Ammon's horn (tissue), 1 donor: ENCODE measurements around the gene VILL.

Experiments
- DNase-seq: peaks from one replicate; pipeline ENCODE4 v3.0.0-alpha.2; 2016; ENCODE audit warnings: low spot score

The VILL gene

DNA sequence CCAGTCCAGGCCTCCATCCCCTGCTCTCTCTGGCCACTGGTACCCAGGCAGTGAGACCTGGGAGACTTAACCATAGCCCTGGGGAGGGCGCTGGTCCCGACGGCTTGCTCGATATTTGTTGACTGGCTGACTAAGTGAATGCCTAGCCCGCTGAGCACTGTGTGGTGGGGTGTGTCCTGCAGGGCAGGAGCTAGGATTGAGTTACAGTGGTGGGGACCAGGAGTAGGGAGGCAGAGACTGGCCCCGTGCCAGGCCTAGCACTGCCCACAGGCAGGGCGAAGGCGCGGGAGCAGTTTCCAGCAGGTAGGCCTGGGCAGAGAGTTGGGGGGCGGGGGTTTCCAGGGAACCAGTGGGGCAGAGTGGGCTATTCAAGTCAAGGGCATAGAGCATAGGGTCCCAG lies at the start of gene VILL:
VILL (plus strand) TSS at position 260 of the 400 bp plus-strand sequence. CDS start 2,887 bp downstream, outside the sequence.
- DNase-seq, result no peak

- DNase-seq, result no peak
Observed at GRCh38 chr3:37941608-37942508, 48.7 kb upstream of the VILL start.

GRCh38 chr3:37942646-37943045 lies 47.9 kb upstream of the VILL start:
- no peak for DNase-seq

GRCh38 chr3:37943126-37943525 lies 47.5 kb upstream of the VILL start:
- DNase-seq, result no peak

DNA sequence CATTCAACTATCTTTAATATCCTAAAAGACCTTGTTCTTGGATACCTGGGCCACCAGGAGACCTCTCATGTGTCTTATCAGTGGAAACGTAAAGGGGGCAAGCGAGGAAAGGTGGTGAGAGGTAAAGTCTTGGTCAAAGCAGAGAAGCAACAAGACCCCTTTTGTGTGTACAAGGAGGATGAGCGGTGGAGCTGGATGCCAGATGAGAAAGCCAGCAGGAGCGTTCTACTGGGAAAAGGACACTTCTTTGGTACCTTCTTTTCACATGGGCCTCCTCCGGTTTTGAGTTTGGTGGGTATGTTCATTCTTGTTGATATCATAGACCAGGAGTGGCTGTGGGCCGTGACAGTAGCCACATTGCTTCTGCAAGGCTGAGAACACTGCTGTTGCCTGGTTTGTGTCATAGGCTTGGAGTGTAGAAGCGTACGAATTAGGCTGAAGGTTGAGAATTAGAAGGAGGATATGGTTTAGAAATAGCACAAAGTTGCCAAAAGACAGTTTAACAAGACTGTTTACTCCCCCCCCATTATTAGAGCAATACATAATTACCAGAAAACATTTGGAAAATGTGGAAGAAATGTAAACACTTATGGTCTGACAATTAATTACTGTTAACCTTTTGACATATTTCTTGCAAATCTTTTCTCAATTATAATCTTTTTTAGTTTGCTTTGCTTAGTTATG lies 46.8 kb upstream of the VILL start:
- DNase-seq, result no peak

DNA sequence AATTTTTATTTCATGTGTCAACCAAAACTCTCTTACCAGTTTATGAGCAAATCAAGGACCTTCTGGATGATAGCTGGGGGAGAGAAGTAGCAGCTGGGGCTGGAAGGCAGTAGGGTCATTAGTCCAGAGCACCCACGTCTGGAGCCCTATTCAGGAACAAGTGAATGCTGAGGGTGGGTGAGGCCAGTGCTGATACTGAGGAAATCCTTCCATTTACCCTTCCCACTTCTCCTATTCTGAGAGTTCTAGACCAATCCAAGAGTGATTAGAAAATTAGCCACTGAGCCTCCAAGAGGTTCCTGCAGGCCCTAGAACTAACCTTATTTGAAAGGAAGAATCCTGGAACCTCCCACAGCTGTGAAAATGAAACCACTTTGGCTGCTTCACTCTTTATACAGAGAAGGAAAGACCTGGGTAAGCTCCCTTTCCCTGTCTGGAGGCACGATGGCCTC lies 46.2 kb upstream of the VILL start:
- no peak for DNase-seq

- DNase-seq, result no peak
Observed at GRCh38 chr3:37945156-37945806, 45.3 kb upstream of the VILL start.

DNA sequence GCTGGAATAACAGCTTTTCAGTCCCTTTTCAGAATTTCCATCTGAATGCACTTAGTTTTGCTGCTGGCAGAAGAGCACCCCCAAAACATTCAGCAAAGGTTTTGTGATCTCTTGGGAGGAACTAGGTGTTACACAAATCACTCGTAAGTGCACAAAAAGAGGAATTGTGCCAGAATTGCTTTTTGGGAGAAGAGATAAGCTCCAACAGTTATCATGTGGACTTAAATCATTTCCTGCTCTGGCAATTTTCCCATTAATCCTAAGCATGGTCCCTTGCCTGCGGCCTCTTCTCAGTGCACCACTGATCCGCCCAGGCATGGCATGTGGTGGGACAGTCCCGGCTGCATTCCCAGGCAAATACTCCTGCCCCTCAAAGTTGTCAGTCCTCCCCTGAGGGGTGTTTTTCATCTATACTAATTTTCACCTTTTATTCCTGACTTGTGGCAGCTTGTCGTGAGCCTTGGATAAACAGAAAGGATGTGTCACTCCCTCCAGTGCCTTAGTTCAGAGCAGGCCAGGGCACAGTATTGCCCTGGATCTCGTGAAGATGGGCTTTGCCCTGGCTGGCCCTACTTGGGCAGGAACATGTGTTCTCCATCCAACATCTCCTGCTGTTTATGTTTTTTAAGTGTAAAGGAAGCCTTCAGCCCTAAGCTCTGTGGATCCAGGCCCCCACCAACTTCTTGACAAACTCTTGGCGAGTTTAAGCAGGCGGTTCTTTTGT lies 44.6 kb upstream of the VILL start:
- DNase-seq, result no peak

- DNase-seq, result no peak
Observed at GRCh38 chr3:37946531-37946889, 44.1 kb upstream of the VILL start.

GRCh38 chr3:37949866-37950265 lies 40.7 kb upstream of the VILL start:
- DNase-seq, result no peak

DNA sequence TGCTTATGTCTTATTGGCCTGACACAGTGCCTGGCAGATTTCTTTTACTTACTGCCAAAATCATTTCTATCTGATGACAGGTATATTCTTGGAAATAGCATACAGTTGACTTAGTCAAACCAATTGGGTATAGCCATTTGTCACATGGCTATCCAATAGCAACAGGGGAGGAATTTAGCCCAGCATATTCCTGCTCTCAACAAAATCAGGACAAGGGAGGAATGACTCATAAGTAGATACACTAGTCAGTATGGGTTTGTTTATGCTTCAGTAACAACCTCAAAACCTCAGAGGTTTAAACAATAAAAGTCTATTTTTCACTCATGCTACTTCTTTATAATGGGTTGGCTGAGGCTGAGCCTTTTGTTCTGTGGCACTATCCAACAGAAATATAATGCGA lies 38.0 kb upstream of the VILL start:
- DNase-seq, result no peak

GRCh38 chr3:37953226-37953625 lies 37.4 kb upstream of the VILL start:
- DNase-seq, result no peak

- no peak for DNase-seq
Observed at GRCh38 chr3:37953707-37954394, 36.7 kb upstream of the VILL start.

GRCh38 chr3:37954881-37955280 lies 35.7 kb upstream of the VILL start:
- no peak for DNase-seq

DNA sequence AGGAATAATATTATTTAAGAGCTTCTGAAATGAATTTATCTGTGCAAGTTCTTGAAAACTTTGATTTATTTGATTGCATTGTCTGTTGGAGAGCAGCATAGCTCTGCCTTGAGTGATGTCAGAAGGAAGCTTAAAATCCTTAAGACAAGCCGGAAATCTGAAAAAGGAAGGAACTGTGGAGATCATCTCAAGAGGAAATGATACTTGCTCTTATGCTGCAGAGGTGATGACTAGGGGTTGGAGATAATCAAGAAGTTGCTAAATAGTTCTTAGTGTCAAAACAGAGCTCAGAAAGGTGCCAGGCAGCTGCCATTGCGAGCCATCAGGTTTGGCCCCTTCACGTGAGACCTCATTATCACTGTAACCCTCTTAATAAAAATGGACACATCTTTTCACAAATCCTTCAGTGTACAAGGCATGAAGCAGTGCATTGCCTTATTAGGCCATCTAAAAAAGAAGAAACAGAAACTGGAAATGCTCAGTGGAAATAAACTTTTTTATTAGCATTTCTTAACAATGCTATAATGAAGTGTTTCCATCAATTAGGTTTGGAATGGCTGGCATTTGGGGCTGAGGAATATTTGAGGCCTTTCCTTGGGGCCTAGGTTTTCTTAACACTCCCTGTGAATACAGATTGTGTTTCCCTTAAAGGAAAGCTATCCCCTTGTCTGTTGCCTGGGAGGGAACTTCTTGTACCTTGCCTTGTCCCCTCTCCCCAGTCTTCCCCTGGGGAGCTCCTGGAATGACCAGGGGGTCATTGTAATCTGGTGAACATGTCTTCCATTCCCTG lies 34.5 kb upstream of the VILL start:
- DNase-seq, result peak; percentile 43

GRCh38 chr3:37956723-37957538 lies 33.7 kb upstream of the VILL start:
- no peak for DNase-seq

- no peak for DNase-seq
Observed at GRCh38 chr3:37957539-37957936, 33.0 kb upstream of the VILL start.

DNA sequence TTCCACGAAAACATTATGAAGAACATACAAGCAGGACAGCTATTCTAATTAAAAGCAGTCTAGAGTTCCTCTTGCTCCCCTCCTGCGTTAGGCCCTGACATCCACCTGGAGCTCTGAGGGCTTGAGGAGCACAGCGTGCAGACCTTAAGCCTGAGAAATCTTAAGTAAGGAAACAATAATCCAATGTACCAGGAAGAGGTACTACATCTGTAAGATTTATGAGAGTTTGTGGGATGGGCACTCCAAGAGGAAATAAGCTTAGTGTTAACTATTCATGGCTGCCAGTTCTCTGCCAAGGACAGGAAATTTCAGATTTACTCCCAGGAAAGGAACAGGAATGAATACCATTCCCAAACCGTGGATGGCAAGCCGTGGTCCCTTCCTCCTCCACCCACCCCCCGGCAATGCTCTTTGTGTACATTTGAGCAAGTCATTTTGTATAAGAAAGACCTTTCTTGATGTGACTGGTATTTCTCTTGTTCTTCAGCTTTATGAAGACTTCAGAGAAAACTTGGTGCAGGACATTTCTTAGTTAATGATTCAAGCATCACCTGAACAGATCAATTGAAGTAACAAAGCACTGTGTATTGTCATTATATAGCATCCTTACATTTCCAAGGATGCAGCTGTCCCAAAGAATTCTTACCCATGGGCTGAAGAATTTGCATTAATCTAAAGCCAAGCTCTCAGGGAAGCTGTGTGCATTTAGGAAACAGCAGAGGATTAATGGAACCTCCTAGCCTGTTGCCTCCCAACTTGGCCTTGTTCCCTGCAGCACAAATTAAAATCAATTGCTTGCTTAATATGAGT lies 28.8 kb upstream of the VILL start:
- DNase-seq, result no peak

- no peak for DNase-seq
Observed at GRCh38 chr3:37963016-37963415, 27.6 kb upstream of the VILL start.
